Measurements from ENCODE around the gene ITGB6.

Gene ITGB6, protein sequence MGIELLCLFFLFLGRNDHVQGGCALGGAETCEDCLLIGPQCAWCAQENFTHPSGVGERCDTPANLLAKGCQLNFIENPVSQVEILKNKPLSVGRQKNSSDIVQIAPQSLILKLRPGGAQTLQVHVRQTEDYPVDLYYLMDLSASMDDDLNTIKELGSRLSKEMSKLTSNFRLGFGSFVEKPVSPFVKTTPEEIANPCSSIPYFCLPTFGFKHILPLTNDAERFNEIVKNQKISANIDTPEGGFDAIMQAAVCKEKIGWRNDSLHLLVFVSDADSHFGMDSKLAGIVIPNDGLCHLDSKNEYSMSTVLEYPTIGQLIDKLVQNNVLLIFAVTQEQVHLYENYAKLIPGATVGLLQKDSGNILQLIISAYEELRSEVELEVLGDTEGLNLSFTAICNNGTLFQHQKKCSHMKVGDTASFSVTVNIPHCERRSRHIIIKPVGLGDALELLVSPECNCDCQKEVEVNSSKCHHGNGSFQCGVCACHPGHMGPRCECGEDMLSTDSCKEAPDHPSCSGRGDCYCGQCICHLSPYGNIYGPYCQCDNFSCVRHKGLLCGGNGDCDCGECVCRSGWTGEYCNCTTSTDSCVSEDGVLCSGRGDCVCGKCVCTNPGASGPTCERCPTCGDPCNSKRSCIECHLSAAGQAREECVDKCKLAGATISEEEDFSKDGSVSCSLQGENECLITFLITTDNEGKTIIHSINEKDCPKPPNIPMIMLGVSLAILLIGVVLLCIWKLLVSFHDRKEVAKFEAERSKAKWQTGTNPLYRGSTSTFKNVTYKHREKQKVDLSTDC

DNA sequence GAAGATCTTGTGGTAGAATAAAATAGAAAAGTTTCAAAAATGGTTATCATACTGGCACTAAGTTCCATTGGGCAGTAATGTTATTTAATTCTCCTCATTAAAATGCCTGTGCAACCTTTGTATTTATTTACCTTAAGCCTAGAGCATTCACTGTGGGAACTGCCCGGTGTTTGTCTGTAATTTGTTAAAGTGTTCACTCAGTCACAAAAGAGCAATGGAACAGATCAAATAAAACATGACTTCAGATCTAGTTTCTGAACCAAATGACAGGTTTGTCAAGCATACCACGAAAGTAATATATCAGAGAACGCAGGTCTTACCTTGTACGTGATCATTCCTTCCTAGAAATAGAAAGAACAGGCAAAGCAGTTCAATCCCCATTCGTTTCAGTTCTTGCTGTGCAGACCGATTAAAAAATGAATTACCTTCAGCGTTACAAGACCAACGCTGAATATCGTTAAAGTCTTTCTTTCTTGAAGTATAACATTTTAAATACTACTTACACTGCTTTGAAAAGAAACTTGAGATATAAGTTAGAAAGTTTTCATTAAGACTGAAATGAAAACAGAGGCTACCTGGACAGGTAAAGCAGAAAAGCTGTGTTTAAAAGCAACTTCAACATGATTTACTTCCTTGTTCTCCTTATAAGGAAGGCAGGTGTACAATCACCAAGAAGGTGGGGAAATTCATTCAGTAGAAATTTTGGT lies at the start of gene ITGB6:
Gene ITGB6 (minus strand): TSS at position 590 of the 707 bp plus-strand sequence. CDS start 209 bp downstream, at position 381.
- no peak for DNase-seq (ENCODE audit: low read depth)

DNA sequence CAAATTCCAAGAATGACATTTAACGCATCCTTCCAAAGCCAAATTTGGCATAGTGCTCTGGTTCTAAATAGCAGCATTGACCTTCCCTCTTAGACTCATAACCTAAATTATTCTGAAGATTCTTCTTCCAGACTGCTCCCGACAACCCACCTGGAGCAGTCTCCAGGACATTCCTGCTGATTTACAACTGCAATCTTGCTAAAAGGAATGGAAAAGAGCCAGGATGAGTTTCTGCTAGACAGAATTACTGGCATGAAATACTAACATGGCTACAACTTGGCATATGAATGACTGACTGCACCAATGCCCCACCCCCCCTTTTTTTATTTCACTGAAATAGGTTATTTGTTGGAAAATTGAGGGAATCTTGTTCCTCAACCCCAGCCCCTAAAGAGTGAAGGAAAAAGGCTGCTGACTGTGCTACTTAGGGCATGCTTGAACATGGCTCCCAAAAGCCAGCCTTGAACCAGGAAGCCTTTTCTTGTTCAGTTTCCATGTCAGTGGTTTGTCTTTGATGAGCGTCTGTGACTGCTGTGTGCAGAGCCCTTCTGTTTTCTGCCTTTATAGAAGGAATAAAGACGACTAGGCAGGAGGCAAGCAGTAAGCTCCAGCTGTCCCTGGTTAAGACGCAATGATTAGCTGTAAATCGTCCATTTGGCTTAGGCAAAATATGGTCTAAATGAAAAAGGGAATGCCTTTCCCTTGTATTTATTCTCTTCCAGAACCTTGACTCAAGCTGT lies 47.4 kb upstream of the ITGB6 start:
- DNase-seq (ENCODE audit: low read depth), result no peak

DNA sequence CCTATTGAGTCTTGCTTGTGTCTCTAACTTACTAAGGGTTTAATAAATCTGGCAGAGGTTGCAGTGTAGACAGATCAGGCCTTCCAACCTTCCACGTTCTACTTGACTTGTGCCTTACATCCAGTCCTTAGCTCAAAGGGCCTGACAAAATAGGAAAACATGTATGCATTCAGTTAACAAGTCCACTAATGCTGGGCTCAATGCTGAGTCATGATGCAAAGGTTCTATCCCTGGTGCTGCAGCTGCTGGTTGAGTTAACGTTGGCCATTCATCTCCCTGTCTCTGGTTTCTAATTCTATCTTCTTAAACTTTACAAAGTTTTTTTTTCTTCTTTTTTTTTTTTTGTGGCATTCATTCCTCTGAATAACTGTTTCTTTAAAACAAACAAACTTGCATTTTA lies 46.3 kb upstream of the ITGB6 start:
- DNase-seq (ENCODE audit: low read depth), result no peak

DNA sequence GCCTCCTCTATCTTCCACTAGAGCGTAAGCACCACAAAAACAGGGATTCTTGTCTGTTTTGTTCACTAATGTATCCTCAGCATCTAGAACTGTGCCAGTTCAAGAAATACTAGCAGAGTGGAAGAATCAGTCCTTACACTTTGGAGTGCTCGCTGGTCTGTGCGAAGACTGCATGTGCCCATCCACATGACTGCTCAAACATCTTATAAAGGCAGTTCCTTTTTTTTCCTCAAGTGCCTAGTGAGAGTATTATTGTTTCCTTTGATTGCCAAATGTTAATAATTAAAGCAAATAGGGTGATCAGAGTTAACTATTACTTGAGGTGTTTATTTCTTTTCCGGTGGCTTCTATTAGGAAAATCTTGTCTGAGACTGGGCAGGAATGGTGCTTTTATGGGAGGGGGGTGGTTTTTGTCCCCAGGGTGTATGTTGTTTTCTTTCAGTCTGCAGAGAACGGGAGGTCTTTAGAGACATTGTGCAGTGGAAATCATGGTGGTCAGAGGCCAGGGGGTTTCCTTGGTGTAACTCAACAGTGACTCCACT lies 45.6 kb upstream of the ITGB6 start:
- DNase-seq (ENCODE audit: low read depth), result no peak

DNA sequence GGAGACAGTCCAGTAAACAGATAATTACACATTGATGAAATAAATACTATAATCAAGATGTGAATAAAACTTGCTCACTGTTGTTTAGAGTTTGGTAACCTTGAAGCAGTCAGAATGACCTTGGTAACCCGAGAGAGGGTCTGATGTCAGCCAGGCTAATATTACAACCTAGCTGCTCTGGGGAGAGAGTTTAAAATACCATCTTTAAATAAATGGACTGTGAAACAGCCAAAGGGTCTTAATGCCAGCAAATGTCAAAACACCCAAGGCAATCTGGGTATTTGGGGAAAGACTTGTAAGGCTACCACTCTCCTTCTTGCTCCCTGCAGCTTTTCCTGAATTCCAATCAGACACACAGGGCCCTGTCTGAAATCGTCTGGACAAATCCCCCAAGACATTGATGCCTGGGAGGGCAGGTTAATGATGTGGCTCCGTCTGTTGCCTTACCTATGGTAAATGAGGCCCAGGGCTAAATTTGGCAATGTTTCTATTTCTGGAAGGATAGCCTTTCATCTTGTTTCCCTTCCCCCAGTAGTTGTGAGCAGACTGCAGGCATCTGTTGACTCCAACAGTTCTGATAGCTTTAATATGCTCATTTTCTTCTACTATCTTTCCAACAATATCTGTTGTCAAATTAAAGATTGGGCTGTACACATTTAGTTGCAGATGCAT lies 43.0 kb upstream of the ITGB6 start:
- DNase-seq (ENCODE audit: low read depth), result no peak

DNA sequence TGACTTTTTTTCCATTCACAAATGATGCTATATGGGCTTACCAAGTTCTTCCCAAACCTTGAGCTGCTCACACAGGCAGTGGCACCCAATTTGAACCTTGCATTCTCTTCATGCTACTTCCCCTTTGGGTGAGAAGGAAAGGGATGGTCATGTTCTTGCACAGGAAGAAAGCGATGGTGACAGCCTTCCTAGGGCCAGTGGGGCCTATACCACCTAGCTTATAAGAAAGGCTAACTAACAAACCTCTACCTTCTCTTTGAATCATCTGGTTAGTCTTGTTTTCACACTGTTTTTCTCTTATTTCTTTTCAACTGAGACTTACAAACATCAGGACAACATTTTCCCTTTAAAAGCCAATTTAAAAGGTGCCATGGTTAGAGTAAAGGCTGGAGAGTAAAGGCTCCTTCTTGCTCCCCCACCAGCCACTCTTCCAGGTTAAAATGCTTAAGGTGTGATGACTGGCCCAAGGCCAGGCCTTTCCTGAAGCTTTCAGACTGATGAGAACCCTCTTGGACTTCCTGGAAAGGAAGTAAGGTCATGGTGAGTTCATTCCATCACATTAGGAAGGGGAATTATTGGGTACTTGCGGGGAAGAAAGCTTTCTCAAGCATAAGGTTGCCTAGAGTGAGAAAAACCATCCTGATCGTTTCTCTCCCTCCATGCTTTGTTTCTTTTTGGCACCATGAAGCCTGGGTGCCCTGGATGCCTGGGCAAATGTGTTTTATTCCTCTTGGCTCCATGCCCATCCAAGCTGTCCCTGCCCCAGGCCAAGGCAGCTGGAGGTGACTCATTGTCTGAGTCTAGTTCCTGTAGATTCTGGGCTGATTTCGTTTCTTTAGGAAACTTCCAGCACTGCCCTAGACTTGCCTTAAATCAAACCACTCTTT lies 41.4 kb upstream of the ITGB6 start:
- DNase-seq (ENCODE audit: low read depth), result no peak

DNA sequence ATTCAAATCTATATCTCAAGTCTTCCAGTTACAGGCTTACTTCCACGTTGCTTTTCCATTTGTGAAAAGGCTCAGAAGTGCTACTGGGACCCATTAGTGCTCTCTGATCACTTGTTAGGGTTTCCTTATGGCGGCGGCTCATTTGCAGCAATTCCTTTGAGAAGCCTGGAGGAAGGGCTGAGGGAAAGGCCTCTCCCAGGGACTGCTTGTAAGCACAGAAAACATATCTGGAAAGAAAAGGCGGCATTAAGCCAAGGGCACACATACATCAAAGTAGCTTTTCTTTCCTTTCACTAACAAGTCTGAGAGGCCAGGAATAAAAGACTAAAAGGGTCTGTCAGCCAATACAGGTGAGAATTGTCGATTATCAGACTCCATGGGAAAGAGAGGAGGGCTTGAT lies 39.4 kb upstream of the ITGB6 start:
- DNase-seq (ENCODE audit: low read depth), result no peak

DNA sequence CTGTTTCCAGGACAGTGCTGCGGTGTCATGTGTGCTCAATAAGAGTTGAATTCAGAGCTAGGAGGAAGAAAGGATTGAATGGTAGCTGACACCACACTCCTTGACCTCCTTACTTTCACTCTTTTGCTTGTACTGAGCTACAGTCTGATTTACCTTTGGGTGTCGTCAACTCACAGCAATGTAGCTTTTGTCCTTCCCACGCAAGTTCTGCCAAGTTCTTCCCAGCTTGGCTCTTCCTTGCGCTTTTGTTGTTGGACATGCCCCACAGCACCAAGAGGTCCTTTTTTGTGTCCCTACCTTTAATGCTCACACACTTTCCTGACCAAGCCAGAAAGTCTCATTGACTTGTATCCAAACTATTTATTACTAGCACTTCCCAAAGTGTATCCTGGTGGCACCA lies 38.3 kb upstream of the ITGB6 start:
- DNase-seq (ENCODE audit: low read depth), result no peak

DNA sequence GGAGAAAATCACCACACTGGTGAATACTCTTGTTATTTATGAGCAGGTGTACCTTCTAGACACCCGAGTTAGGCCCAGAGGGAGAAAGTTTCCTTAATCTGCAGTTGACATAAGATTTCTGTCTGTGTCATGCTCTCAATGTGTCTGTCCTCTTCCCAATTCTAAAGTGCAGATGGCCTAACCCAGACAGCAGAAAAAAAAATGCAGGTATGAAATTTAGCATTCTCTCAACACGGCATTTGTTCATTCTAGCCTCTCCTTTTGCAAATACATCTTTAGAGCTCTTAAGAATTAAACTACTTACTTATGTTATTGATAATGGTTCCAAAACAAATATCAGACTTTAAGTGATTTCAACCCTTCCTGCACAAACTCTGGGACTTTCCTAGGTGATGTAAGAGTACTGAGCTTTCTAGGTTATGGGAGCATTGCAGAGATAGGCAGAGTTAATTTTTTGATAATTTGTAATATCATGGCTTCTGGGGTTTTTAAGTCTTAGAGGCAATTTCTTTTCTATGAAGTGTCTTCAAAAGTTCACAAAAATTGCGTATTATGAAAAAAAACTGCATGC lies 32.9 kb upstream of the ITGB6 start:
- DNase-seq (ENCODE audit: low read depth), result no peak

DNA sequence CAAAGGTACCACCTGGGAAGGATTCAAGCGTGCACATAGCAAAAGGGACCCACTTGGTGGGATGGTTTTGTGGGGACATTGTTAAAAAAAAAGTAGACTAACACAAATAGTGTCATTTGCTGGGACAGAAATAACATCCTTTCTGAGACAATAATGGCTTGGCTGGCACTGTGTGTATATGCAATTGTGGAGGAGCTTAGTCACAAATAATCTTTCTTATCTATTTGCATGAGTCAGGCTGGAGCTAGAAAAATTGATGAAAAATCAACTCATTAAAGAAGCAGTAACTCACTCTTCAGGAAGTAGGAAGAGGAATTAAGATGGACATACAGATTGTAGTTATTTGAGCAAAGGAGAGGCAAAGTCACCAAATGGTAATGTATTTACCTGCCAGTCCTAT lies 29.5 kb upstream of the ITGB6 start:
- no peak for DNase-seq (ENCODE audit: low read depth)

DNA sequence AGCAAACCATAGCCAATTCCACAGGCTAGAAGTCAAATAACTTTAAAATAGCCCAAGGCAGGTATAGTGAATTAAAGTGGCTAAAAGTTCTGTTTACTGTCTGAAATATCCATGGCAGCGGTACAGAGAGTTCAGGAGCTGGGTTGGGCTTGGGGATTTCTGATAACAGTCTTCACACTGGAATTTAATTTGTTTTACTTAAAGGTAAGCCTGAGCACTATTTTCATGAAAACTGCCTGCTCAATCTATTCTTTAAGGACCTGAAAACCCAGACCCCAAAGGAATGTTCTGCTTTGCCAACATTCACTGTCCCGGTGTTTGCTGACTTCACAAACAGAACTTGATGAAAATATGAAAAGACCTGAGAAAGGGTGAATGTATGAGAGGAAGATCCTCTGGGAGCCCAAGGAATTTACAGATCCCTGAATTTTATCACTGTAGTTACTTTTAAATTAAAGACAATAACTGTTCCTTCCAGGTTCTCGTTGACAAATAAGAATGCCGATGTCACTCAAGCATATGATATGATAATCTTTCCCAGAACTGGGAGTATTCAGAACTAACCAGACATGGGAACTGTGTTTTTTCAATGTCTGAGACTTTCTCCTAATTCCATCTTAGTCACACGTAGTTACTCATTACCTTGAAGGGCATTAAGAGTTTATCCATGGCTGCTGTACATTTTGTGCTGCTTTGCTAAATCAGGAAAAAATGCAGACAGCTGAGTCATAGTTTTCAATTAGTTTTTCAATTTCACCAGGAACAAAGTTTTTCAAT lies 28.3 kb upstream of the ITGB6 start:
- no peak for DNase-seq (ENCODE audit: low read depth)

DNA sequence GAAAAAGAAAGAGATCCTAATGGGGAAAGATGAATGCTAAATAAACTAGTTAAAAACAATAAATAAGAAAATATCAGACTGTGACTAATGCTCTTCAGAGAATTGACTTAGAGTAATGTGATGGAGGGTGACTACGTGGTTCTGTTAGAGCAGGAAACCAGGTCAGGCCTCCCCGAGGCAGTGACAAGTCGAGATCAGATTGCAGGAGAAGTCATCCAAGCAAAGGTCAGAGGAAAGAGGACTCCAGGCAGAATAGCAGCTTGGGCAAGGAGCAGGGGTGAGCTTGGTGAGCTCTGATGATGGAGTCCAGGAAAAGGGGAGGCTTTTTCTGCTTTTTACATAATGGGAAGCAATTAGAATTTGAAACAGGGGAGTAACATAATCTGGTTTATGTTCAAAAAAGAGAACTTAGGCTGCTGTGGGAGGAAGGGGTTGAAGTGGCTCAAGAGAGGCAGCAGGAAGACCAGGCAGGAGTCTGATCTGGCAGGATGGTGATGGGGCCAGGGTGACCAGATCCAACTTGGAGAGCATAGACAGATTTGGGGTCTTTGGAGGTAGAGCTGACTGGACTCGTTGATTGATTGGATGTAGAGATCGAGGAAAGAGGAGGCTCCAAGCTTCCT lies 27.3 kb upstream of the ITGB6 start:
- no peak for DNase-seq (ENCODE audit: low read depth)

DNA sequence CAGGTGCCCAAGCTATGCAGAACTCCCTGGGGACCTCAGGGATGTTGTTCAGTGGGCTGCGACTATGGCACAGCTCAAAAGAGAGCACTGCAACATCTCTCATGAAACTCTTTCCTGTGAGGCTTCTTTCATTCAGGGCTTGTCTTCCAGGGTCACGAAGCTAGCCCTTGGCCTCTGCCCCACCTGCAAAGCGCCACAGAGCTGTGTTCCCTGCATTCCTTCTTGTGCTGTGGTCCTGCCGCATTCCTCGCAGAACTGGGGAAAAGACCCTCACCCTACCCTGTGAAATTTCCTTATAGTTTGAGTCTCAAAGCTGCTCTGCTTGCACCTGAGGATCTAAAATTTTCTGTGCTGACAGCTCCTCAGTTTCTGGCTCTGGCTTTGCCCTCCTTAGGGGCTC lies 26.3 kb upstream of the ITGB6 start:
- no peak for DNase-seq (ENCODE audit: low read depth)

DNA sequence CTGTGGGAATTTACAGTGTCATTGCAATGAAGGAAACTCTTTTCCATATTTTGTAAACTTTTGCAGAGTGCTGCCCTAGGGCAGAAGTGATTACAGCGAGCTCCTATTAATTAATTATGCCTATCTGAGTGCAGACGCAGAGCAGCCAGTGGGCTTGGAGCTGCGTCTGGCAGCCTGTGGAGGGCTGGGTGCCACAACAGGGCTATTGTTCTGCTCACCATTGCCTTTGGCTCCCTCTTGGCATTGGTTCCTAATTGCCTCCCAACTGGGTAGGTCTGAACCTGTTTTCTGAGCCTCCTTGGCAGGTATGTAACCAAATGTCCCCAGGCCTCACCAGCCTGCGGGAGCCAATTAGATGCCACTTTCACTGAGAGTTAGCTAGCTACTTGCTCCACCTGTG lies 25.6 kb upstream of the ITGB6 start:
- no peak for DNase-seq (ENCODE audit: low read depth)

DNA sequence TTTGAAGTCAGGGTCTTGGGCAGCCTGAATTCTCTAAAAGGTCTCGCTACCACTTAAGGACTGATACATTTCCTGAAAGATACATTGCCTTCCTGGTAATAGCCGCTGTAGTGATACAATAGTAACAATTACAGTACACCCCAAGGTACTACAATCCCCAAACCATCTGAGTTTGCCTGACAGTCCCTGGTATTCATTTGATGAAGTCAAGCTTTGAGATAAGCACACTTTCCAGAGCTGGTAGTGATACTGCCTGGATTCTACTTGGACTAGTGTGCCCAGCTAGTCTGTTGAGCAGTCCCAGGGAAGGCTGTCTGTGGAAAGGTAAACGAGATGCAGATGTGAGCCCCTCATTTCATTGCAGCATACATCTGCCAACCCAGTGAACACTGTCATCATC lies 24.4 kb upstream of the ITGB6 start:
- DNase-seq (ENCODE audit: low read depth), result no peak

DNA sequence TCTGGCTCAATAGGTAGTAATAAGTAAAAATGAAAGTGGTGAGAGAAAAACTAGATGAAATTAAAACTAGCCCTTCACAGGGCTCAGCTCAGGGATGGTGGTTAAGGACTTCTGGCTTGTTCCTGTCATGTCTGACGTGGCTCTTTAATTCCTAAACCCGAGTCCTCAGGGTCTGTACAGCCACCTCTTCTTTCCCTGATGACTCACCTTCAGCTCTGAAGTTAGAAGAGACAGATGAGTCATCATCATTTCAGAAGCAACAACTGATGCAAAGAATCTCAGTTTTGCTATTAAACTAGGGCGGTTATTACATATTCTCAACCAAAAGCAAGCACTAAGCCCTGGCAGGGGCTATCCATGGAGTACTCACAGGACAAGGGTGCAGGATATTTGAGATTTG lies 24.0 kb upstream of the ITGB6 start:
- no peak for DNase-seq (ENCODE audit: low read depth)

DNA sequence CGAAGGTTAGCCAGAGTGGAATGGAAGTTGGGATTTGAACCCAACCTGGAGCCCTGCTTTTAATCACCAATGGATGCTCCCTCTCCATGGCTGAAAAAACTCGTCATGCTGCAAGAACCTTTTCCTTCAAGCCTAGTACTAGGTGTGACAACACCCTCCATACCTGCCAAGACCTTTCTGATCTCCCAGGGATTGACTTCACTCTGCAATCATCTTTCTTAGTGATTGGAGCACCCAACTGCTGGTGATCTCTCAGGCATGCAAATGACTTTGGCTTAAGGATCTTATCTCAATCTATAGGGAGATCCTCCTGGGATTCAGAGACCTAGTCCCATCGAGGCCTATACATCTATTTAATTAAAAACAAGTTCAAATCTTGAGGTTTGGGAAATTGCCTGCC lies 23.5 kb upstream of the ITGB6 start:
- no peak for DNase-seq (ENCODE audit: low read depth)

DNA sequence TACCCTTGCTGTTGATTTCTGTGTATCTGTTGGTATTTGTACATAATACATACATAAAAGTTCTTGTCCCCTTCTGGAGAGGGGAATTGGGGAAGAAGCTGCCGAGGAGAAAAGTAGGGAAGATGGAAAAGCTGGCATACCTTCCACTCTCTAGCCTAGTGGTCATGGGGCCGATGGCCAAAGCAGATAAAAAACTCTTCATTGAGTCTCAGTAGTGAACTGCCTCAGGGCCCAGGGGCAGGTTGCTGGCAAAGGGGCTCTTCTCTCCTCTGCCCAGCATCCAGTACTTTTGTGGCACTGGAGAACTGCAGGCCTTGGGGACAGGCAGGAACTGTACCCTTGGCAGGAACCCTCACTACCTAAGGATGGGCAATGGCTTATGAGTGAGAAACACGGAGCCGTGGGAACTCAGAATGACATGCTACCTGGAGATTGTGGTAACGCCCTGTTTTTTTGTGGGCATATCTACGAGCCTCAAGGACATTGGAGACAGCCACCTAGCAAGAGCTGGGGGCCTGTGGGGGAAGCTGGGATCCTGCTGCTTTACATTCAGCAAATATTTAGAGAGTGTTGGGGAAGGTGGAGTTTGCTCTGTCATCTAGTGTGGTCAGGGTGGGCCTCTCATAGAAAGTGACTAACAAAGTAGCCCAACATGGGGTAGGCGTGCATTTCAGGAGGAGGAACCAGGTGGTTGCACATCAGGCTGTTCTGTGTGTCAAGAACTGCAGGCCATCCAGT lies 22.6 kb upstream of the ITGB6 start:
- no peak for DNase-seq (ENCODE audit: low read depth)

All from stimulated activated CD8-positive, alpha-beta memory T cell treated with anti-CD3 and anti-CD28 coated beads, Interleukin-15, amount 100 ng/mL, for 24 hours (primary cell).